Measurements from ENCODE around the gene RELT.

The RELT gene

DNA sequence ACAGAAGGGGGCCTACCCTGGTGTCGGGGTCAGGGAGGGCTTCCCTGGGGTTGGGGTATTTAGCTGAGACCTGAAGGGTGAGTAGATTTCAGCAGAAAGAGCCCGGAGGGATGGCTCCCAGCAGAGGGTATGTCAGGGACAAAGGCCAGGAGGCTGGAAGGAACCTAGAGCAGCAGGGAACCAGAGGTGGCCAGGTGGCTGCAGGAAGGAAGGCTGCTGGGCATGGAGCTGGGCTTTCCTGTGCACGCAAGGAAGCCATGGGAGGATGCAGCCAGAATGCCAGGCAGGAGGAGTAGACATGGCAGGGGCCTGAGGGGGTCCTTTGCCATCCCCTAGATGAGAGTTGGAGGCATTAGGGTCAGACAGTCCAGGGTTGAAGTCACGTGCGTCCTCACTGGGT, 27.4 kb upstream of the RELT start:
- no peak for DNase-seq (ENCODE audit: low read depth)

DNA sequence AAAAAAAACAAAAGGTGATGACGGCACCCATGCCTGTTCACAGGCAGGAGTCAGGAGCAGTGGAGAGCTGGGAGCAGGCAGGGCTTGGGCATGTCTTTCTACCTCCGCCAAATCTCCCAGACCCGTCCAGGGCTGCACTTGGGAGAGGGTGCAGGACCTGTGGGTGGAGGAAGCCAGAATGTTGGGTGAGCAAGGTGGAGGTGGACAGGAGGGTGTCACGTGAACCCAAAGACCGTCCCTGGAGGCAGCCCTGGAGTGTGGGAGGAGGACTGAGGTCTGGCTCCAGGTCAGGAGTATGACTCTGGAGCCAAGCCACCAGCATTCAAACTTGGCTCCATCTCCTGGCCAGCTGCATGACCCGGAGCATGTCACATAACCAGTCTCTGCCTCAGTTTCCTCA, 26.6 kb upstream of the RELT start:
- DNase-seq (ENCODE audit: low read depth): no peak

DNA sequence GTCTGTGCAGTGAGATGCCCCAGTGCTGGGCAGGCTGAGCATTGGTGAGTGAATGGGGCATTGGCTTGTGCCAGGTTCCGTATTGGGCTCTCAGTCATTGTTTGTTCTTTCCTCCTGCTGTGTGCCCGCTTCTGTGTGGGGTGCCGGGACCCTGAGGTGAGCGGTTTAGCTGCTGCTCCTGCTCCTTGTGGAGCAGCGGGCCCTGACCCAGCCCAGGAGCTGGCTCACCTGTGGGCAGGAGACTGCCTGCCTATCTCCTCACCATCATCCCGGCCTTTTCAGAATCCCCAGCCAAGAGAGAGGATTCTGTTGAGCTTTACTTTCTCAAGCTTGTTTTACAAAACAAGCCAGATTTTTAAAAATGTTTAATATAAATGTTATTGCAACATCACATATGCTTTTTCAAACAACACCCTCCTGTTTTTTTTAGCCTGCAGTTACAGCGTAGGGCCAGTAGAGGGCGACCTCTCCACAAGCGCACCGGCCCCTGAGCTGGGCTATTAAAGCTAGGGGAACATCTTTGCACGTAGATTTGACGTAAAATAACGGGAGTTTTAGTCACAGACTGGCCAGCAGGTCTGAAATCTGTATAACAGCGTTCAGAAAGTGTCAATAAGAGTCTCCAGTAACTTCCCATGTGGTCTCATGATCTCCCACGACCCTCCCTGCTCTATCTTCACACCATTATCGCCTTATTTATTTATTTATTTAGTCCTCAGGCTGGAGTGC, 25.1 kb upstream of the RELT start:
- peak; percentile 36 for DNase-seq (ENCODE audit: low read depth)

DNA sequence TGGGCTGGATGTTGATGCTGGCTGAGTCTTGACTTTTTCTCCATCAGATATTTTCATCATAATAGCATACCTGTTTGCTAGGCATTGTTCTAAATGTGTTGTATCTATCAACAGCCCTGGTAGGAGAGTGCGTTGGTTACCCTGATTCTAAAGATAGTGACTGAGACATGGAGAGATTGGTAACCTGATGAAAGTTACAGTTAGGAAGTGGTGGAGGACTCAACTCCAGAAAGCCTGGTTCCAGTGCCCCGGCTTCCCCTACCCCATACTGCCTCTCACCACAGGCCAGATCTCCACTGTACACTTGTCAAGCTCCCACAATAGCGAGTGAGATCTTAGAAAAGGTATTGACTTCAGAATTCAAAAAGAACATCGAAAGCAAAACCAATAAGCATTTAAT, 22.8 kb upstream of the RELT start:
- DNase-seq (ENCODE audit: low read depth): no peak

DNA sequence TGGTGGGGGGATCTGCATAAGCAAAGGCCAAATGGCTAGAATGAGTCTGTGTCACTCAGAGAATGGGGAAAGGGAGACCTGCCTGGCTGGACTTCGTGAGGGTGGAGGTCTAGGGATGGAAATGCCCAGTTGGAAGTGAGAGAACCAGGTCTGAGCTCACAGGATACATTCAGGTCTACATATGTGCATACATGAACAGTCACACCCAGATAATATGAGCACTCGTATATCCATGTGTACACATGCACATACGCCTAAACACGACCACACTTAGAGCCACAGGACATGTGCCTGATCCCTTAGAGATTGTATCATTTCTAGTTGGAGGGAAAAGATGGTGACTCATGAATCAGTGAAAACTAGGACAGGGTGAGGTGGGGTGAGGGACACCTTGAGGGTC, 21.1 kb upstream of the RELT start:
- DNase-seq (ENCODE audit: low read depth): no peak

DNA sequence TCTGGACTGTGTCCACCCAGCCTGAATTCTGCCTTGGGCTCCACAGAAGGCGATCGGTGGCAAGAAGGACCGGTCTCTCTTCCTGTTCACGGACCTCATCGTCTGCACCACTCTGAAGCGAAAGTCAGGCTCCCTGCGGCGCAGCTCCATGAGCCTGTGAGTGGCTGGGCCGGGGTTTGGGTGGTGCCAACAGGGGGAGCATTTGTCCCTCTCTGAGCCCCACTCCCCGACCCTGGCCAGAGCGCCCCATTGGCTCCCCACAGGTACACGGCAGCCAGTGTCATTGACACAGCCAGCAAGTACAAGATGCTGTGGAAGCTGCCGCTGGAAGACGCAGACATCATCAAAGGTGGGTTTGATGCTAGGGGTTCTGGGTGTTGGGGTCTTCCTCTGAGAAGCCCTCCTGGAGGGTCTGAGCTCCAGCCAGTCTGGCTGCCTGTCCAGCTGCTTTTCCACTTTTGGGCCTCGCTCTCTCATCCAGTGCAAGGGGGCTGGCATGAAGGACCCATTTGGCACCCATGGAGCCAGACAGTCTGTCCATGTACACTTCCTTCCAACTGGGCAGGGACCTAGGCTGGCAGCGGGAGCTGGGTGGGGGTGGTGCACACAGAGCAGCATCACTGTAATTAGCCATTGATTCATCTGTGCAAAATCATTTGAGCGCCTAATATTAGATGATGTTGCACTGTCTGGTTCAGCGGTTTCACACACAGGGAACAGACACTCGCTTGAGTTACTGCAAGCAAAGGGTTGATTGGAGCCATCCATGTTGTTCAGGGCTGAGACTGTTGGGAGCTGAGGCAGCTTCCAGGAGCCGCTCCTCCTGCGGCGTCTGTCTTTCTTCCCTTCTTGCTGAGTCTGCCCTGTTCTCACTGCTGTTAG, 19.0 kb upstream of the RELT start:
- no peak for DNase-seq (ENCODE audit: low read depth)

DNA sequence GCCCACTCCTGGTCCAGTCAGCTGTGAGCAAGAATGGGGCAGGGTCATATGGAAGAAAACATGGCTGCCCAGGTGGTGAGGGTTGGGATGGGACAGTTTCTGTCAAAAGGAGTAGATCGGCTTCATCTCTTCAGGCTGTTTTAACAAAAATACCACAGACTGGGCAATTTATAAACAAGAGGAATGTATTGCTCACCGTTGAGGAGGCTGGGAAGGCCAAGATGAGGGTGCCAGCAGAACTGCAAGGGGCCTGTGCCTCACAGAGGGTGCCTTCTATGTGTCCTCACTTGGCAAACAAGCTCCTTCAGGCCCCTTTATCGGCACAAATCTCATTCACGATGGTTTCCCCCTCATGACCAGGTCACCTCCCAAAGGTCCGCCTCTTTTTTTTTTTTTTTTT, 18.1 kb upstream of the RELT start:
- DNase-seq (ENCODE audit: low read depth): no peak

DNA sequence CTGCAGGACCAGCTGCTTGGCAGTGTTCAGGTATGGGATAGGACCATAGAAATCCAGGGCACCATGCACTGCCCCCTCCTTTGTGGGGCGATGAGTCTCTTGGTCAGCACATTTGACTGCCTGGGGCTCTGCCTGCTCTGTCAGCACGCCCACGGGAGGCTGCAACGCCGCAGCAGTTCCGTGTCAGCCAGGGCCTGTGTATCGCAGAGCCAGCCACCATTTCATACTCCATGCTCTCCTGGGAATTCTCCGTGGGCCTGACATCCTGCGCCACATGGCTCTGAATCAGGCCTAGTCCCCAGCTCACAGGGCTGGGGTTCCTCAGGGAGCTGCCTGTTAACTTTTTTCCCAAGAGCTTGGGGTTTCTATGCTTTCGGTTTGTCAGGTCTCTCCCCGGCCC, 16.9 kb upstream of the RELT start:
- DNase-seq (ENCODE audit: low read depth): no peak

DNA sequence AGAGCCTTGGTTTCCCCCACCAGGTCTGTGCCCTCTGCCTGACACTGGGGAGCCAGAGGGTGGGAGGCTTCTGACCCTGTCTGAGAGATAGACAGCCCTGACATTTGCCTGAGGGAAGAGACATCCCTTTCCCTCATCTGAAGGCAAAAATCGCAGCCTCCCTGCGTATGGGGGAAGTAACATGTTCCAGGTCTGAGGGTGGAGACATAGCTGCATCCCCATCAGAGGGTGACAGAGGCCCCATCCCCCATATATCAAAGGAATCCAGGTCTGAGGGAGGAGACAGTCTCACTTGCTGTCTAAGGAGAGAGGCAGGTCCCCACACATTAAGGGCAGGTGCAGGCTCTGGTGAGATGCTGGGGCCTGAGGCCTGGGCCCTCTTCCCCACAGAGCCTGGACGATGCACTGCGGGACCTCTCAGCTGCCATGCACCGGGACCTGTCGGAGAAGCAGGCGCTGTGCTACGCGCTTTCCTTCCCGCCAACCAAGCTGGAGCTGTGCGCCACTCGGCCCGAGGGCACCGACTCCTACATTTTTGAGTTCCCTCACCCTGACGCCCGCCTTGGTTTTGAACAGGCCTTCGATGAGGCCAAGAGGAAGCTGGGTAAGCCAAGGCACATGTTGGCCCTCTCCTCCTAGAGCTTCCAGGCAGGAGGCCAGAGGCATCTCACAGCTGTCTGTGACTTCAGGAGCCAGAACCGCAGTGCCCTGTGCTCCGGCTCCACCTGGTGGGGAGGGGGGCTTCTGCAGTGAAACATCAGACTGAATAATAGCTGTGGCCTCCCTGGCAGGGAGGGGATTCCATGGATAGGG, 16.1 kb upstream of the RELT start:
- no peak for DNase-seq (ENCODE audit: low read depth)

DNA sequence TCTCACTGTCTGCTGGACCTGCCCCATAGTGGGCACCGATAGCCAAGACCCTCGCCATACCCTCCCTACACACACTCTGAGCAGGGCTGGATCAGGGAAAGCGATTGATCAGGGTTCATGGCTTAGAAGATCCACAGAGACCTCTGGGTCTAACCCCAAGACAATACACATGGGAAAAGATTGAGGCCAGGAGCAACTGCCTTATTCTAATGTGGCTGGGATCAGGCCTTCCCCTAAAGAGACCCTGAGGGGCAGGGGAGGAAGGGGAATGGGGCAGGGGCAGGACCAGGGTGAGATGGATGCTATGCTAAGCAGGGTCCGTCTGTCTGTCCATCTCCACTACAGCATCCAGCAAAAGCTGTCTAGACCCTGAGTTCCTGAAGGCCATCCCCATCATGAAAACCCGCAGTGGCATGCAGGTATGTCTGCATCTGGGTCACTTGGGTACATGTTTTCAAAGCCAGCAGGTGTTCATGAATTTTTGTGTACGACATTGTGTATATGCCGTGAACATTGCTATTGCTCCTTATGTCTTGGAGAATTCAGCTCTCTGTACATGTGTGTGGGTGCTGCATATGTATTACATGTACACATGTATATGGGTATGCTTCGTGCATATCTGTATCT, 15.3 kb upstream of the RELT start:
- no peak for DNase-seq (ENCODE audit: low read depth)

DNA sequence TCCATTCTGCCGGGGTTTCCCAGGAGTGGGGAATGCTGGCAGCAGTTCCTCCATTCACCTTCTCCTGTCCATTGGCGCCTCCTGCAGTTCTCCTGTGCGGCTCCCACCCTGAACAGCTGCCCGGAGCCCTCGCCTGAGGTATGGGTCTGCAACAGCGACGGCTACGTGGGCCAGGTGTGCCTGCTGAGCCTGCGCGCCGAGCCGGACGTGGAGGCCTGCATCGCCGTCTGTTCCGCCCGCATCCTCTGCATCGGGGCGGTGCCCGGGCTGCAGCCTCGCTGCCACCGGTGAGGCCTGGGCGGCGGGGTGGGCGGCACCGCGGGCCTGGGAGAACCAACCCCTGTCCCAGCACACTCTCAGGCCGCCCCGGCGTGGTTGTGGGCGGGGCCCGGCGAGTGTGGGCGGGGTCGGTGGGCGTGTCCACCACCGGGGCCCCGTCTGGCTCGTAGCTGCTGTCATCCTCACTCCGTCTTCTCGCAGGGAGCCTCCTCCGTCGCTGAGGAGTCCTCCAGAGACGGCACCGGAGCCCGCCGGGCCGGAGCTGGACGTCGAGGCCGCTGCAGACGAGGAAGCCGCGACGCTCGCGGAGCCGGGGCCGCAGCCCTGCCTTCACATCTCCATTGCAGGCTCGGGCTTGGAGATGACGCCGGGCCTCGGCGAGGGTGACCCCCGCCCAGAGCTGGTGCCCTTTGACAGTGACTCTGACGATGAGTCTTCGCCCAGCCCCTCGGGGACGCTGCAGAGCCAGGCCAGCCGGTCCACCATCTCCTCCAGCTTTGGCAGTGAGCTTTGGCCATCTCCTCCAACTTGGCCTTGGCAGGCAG, 14.0 kb upstream of the RELT start:
- no peak for DNase-seq (ENCODE audit: low read depth)

DNA sequence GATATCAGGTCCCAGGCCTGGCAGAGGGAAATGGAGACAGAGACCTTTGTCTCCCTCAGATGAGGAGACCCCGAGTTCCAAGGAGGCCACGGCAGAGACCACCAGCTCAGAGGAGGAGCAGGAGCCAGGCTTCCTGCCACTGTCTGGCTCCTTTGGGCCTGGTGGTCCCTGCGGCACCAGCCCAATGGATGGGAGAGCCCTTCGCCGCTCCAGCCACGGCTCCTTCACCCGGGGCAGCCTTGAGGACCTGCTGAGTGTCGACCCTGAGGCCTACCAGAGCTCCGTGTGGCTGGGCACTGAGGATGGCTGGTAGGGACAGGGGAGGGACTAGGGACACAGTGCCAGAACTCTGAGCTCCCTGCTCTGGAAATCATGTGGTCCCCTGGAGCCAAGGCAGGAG, 13.1 kb upstream of the RELT start:
- DNase-seq (ENCODE audit: low read depth): no peak

DNA sequence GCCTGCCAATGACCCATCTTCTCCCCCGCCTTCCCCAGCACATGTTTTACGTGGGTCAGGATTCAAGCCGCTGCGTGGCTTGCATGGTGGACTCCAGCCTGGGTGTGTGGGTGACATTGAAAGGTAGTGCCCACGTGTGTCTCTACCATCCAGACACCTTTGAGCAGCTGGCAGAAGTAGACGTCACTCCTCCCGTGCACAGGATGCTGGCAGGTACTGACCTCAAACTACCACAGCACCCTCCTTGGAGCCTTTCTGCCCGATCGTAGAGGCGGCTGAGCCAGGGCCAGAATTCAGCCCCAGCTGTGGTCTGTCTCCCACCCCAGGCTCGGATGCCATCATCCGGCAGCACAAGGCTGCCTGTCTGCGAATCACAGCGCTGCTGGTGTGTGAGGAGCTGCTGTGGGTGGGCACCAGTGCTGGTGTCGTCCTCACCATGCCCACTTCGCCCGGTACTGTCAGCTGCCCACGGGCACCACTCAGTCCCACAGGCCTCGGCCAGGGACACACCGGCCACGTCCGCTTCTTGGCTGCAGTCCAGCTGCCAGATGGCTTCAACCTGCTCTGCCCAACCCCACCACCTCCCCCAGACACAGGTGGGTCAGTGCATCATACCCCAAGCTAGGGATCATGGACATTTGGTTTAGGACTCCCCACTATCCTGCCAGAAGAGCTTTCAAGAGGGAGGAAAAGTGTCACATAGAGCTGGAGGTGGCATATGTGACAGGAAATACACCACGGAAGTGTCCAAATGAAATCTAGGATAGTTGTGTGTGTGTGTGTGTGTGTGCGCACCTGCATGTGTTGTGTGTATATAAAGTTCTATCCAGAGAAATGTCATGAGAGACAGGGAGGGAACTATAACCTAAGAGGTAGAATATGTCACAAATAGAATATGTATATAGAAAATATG, 10.6 kb upstream of the RELT start:
- no peak for DNase-seq (ENCODE audit: low read depth)

DNA sequence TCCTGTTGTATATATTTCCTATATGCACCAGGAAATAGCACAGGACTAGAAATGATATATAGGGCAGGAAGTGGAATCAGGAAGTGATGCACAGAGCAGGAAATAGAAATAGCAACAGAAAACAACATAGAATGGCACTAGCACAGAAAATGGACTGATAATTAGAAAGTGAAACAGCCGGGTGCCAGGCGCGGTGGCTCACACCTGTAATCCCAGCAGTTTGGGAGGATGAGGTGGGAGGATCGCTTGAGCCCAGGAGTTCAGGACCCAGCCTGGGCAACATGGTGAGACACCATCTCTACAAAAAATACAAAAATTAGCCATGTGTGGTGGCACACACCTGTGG, 10.0 kb upstream of the RELT start:
- DNase-seq (ENCODE audit: low read depth): no peak

DNA sequence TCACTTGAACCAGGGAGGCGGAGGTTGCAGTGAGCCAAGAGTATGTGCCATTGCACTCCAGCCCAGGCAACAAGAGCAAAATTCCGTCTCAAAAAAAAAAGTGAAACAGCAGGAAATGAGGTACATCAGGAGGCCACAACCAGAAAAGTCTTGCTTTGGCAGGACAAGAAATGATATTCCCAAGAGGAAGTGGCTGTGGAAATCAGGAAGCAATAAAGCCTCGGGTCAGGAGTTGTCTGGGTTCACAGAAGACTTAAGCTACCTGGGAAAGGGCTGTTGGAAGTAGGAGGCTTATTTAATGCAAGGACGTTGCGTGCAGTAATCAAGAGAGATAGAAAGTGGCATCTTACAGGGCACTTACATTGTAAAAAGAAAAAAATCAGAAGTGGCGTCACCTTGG, 9.2 kb upstream of the RELT start:
- DNase-seq (ENCODE audit: low read depth): no peak

DNA sequence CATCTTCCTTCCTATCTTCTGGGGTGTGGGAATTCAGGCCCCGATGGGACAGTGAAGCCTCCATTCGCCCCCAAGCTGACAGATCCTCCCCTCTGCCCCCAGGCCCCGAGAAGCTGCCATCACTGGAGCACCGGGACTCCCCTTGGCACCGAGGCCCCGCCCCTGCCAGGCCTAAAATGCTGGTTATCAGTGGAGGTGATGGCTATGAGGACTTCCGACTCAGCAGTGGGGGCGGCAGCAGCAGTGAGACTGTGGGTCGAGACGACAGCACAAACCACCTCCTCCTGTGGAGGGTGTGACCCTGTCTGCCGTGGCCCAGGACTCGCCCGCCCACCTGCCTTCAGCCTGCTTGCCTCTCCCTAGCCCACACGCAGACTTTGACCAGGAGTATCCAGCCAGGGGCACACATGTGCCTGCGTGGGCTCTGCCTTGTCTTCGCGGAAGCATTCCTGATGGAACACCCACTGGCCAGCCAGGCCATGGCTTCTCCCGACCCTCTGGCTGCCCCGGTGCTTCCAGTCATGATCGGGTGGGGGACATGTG, 8.6 kb upstream of the RELT start:
- no peak for DNase-seq (ENCODE audit: low read depth)

DNA sequence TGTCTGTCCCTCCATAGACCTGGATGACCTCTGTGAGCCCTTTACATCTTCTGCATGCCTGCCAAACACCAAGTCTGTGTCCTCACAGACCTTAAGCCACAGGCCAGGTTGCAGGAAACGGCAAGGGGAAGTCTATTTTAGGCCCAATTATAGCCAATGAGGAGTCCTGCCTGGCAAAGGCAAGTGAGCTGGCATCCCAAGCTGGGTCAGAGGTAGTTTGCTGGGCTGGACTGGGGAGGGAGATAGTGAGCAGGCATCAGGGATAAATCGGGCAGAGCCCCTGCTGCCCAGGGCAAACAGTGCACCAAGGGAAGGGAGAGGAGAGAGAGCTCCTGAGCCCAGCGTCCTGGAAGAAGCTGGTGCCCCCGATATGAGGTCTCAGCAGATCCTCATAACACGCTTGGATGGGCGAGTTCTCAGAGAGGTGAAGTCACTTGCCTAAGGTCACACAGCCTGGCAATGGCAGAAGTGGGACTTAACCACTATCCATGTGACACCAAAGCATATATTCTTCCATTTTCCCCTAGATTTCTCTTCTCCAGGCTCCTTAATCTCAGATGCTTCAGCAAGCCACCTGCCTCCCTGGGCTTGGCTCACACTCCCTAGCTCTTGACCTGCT, 3.7 kb upstream of the RELT start:
- DNase-seq (ENCODE audit: low read depth): no peak

DNA sequence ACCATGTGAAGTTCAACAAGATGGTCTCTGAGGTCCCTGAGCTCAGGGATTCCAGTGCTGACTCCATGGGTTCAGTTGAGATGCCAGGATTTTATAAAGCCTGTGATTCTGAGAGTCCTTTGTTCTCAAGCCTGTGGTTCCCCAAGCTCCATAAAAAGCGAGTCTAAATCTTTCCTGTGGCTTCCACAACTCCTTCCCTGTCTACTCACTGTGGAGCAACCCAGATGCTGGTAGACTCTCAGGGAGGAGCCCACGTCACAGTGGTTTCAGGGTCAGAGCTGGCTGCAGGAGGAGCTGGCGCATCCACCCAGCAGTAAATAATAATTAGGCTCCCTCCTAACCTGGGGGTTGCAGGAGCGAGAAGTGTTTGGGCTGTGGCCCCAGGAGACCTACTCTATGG, 2.0 kb upstream of the RELT start:
- DNase-seq (ENCODE audit: low read depth): no peak

DNA sequence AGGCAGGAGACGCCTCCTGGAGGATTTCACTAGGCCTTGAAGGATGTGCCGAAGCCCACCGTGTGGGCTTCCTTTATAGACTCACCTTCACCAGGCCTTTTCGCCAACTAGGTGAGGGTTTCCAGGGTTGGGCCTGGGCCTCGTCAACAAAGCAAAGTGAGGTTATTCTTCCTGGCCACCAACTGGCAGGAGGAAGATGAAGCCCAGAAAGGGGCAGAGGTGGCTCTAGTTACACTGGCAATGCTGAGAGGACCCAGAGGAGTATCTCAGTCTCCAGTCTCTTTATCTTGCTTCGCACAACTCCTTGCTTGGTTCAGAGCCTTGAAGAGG, 404 bp upstream of the RELT start:
- DNase-seq (ENCODE audit: low read depth): no peak
